HG02623 (cell line): ENCODE measurements around the gene KRTAP9-7.

ENCODE experiments used
- ATAC-seq: cut with Tn5 transposase; IDR thresholded peaks from one replicate; pipeline ENCODE4 v1.9.1; 2021; ENCODE audit warnings: moderate library complexity; ENCODE audit not compliant: unreplicated experiment

The KRTAP9-7 gene

DNA sequence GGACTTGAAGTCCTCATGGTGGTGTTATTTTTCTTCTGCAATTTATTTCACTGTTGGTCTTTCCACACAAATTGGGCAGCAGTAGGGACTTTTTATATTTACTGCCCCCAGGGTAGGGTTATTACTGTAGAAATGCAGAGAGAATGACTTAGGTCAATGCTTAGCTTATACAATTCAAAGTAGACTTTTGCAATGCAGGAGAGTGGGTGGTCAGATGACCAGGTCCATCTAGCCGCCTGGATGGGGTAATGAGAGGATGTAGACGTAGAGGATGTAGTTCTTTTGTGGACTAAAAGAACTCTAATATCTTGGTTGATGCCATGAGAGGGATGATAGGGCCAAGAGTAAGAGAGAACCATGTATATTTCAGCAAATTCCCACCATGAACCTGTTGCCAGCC, 42.7 kb downstream of the KRTAP9-7 start:
- no peak for ATAC-seq

DNA sequence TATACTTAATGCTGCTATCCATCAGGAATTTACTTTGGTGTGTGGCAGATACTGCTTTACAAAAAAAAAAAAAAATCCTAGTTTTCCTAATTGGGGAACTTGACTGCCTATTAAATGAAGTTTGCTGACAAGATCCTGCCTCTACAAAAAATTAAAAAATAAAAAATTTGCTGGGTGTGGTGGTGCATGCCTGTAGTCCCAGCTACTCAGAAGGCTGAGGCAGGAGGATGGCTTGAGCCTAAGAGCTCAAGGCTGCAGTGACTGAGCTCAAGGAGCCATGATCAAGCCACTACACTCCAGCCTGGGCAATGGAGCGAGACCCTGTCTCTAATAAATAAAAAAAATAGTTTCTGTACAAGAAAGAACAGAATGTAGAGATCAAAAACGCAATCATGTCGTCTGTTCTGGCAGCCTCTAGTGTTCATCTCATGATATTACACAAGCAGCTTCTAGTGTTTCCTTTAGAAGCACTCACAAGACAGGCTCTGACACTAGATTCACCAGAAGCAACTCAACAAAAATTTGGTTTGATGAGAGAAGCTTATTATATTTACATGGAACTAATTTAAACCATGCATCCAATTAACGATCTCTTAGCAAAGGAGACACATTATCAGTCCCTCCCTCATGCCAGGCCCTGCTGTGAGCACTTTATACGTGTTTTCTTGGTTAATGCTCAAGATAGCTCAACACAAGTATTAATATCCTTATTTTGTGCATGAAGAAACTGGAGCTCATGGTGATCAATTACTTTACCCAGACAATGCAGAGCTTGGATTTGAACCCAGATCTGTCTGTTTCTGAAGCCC, 46.8 kb downstream of the KRTAP9-7 start:
- no peak for ATAC-seq

DNA sequence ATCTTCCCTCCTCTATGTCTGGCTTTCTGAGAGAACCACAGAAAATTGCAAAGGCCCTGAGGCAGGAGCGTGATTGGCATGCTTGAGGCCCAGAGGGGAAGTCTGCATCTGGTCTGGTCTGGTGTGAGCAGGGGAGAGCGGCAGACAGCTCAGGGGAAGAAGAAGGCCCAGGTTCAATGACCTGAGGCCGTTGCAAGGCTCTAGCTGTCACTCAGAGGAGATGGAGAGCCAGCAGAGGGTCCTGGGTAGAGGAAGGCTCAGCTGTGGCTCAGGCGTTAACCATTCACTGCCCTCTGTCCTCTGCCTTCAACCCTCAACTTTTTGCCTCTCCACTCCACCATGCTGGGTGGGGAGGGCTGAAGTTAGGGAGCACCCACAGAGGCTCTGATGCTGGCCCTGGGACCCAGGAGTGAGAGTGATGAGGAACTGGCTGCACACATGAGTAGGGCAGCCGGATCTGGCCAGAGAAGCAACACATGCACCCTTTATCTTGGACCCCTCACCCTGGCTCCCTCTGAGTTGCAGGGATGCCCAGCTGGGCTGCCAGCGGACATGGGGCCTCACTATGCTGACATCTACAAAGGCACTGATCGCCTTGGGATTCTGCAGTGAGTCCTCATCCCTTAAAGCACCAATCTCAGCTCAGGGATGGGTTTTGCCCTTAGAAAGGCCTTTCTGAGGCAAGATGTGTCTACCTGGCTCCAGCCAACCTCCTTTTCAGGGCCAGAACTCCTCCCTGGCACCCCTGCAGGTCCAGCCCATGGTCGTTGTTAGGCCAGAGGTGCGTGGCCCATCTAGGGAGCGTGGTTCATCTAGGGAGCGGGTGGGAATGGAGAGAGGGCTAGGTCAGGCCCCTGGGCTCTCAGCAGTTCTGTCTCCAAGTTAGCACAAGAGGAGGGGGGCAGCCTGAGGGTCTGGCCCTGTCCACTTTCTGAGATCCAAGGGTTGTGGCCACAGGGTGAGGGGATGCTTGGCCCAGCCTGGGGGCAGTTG, 47.7 kb downstream of the KRTAP9-7 start:
- no peak for ATAC-seq

DNA sequence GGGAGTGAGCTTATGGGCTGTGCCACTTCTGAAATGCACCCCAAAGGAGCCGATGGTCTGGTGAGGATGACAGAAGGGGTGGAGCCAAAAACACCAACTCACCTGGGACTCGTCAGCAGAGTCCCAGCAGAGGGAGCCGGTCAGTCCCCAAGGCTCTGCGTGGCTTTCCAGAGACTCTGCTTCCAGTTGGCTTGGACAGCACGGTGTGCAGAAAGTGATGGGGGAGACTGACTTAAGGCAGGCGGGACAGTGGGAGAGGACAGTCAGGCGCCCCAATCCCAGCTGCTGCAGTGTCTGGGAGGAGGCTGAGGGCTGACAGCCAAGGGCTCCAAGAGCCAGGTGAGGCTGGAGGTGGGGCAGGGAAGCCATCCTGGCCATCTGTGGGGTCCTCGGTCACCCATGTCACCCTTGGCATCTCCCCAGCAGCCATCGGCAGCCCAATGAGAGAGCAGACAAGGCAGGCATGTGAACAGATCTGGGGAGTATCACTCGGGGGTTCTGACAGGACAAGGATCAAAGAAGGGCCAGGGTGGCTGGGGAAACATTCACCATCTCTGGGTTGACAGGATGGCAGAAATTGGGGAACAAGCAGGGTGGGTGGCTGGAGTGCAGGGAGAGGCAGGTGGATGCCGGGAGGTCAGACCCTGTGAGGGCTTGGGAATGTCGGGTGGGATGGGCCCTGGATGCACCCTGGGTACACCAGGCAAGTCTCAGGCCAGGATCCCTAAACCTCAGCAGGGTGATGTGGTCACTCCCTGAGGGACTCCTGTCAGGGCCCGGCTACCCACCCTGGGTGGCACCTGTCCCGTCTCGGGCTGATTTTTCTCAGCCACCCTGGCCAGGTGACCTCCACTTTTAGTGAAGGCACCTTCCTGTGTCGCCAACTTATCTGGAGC, 48.9 kb downstream of the KRTAP9-7 start:
- ATAC-seq = no peak

DNA sequence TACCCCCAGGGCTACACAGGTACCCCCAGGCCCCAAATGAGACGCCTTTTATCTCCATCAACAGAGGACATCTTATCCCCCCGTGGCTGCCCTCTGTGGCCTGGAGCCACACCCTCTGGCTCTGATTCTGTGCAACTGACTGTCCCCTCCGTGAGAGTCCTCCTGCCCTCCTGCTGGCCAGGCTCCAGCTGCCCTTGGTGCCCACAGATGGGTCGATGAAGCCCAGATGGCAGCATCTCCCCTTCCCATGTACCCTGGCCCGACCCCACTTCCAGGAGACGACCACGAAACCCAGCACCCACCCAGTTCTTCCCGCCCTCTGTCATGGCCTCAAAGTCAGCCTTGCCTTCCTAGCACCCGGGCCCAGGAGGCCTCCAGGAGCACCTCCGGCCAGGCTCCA, 49.6 kb downstream of the KRTAP9-7 start:
- ATAC-seq = no peak

DNA sequence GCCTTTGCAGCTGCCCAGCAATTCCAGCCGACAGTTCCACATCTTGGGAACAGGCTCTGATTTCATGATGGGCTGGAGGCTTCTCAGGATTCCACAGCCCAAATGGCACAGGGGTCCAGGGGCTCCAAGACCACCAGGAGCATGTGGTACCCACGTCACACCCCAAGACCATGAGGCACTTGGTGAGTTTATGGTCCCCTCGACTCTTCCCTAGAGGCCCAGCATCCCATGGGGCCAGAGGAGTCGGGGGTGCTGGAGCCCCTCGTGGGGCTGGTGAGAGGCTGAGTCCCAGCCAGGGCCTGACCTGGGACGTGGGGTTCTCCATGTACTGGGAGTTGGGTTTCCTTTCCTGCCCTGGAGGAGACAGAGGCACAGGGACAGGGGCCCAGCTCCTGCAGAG, 50.1 kb downstream of the KRTAP9-7 start:
- ATAC-seq = no peak
